ENCODE measurements around the gene EPS8L1.

DNA sequence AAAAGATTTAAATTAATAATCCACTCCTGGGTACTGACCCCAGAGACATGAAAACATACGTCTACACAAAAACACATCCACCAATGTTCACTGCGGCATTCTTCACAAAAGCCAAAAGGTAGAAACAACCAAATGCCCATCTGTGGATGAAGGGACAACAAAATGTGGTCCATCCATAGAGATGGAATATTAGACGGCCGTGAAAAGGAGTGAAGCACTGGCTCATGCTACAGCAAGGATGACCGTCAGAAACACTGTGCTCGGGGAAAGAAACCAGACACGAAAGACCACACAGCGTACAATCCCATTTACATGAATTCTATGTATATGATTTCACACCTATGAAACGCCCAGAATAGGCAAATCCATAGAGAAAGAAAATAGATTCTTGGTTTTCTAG, 18.8 kb upstream of the EPS8L1 start:
- TF ChIP-seq CTCF (IDR thresholded peaks at IDR 0.05; ENCODE audit: low read length) (no peak), EZH2 (IDR thresholded peaks at IDR 0.05; ENCODE audit: borderline replicate concordance, low read length) (no peak)
